ENCODE results near the gene C1QB.
"Not testable (repeated sequence)": the region's sequence is repeated elsewhere in the genome, so short reads cannot be mapped to it uniquely, and the experiment has no call there.

The C1QB gene

DNA sequence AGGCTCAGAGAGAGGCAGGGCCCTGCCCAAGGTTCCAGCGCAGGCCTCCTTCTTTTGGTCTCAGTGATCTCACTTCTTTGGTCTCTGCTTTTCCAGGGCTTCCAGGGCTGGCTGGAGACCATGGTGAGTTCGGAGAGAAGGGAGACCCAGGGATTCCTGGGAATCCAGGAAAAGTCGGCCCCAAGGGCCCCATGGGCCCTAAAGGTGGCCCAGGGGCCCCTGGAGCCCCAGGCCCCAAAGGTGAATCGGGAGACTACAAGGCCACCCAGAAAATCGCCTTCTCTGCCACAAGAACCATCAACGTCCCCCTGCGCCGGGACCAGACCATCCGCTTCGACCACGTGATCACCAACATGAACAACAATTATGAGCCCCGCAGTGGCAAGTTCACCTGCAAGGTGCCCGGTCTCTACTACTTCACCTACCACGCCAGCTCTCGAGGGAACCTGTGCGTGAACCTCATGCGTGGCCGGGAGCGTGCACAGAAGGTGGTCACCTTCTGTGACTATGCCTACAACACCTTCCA, 7.7 kb downstream of the C1QB start:
- Histone ChIP-seq H3K27ac (ENCODE audit: low read depth, low read length) (no peak overlapping the region), H3K4me1 (ENCODE audit: control insufficient read depth in 5 of 5, insufficient read depth in 5 of 5, low read length in 5 of 5) (peaks cover 0 to 4% (median 0%) of the 10 kb centered on the region in 5 donors), H3K27me3 (ENCODE audit: control insufficient read depth in 5 of 5, insufficient read depth in 4 of 5, low read length in 5 of 5) (peaks cover 0 to 4% (median 3%) of the 10 kb centered on the region in 5 donors), H3K9ac (ENCODE audit: low read length in 5 of 5) (no peak overlapping the region), H3K36me3 (ENCODE audit: control insufficient read depth in 5 of 5, insufficient read depth in 5 of 5, low read length in 5 of 5) (peaks cover 0 to 24% (median 0%) of the 10 kb centered on the region in 5 donors), H3K4me3 (ENCODE audit: low read depth in 1 of 5, low read length in 5 of 5) (no peak overlapping the region), H3K9me3 (ENCODE audit: control insufficient read depth in 5 of 5, low read length in 5 of 5) (no peaks in the 10 kb centered on the region)

DNA sequence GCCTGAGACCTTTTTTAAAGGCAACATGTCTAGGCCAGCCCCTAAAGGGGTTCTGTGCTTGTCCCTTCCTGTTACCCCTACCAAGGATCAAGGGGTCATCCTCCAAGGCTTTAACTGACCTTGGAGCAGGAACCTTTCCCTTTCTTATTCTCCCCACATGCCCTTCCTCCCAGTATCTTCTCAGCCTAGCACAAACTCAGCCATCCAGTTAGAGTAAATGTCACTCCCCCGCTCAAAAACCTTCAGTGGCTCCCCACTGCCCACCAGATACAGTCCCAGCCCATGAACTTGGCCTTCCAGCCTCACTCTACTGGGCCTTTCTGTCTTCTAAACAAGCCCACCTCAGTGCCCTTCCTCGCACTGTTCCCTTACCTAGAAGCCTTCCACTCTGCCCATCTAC, 8.8 kb downstream of the C1QB start:
- H3K27ac ChIP-seq (ENCODE audit: low read depth, low read length), result no peak overlapping the region
- no peaks in the 10 kb centered on the region for H3K9me3 ChIP-seq (ENCODE audit: control insufficient read depth in 5 of 5, low read length in 5 of 5)
- peaks cover 0 to 4% (median 0%) of the 10 kb centered on the region in 5 donors for H3K4me1 ChIP-seq (ENCODE audit: control insufficient read depth in 5 of 5, insufficient read depth in 5 of 5, low read length in 5 of 5)
- H3K4me3 ChIP-seq (ENCODE audit: low read depth in 1 of 5, low read length in 5 of 5), result no peak overlapping the region
- peaks cover 0 to 24% (median 0%) of the 10 kb centered on the region in 5 donors for H3K36me3 ChIP-seq (ENCODE audit: control insufficient read depth in 5 of 5, insufficient read depth in 5 of 5, low read length in 5 of 5)
- H3K27me3 ChIP-seq (ENCODE audit: control insufficient read depth in 5 of 5, insufficient read depth in 4 of 5, low read length in 5 of 5), result peaks cover 0 to 5% (median 2%) of the 10 kb centered on the region in 5 donors
- no peak overlapping the region for H3K9ac ChIP-seq (ENCODE audit: low read length in 5 of 5)

DNA sequence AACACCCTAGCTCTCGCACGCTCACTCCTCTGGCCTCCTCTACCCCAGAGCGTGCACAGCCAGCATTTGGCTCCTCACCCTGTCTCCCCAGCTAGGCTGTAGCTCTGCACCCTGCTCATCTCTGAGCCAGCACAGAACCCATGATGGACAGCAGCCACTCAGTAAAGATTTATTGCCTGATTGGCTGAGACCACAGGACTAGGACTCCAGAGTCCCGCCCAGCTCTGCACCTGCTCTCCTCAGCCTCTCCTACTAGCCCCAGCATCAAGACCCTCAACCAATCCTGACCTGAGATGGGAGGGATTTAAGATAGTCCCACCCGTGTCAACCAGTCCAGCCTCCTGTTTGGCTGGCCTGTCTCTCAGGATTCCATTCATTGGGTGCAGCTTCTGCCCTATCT, 9.3 kb downstream of the C1QB start:
- H3K4me3 ChIP-seq (ENCODE audit: low read depth in 1 of 5, low read length in 5 of 5), result no peak overlapping the region
- H3K9me3 ChIP-seq (ENCODE audit: control insufficient read depth in 5 of 5, low read length in 5 of 5), result no peaks in the 10 kb centered on the region
- H3K36me3 ChIP-seq (ENCODE audit: control insufficient read depth in 5 of 5, insufficient read depth in 5 of 5, low read length in 5 of 5), result peaks cover 0 to 24% (median 0%) of the 10 kb centered on the region in 5 donors
- H3K27ac ChIP-seq (ENCODE audit: low read depth, low read length), result no peak overlapping the region
- peaks cover 0 to 4% (median 0%) of the 10 kb centered on the region in 5 donors for H3K4me1 ChIP-seq (ENCODE audit: control insufficient read depth in 5 of 5, insufficient read depth in 5 of 5, low read length in 5 of 5)
- H3K9ac ChIP-seq (ENCODE audit: low read length in 5 of 5), result no peak overlapping the region
- H3K27me3 ChIP-seq (ENCODE audit: control insufficient read depth in 5 of 5, insufficient read depth in 4 of 5, low read length in 5 of 5), result peaks cover 0 to 5% (median 2%) of the 10 kb centered on the region in 5 donors

DNA sequence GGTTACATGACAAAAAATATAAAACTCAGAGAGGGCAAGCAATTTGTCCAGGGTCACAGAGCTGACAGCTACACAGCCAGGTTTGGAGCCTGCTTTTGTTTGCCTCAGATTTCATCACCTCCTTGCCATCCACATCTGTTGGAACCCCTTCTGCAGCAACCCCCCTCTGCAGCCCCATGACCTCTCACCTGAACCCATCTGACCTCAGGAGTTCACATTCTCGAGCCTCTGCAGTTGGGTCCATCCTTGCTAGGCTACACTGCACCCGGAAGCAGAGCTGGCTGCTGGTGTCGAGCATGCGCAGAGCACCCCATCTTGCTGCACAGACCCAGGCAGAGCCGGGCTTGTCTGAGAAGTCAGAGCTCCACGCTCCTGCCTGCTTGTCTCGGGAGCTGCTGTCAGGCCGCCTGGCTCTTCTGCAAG, 10.0 kb downstream of the C1QB start:
- no peak overlapping the region for H3K9ac ChIP-seq (ENCODE audit: low read length in 5 of 5)
- peaks cover 0 to 8% (median 5%) of the 10 kb centered on the region in 5 donors for H3K27me3 ChIP-seq (ENCODE audit: control insufficient read depth in 5 of 5, insufficient read depth in 4 of 5, low read length in 5 of 5)
- H3K36me3 ChIP-seq (ENCODE audit: control insufficient read depth in 5 of 5, insufficient read depth in 5 of 5, low read length in 5 of 5), result peaks cover 0 to 24% (median 0%) of the 10 kb centered on the region in 5 donors
- H3K4me1 ChIP-seq (ENCODE audit: control insufficient read depth in 5 of 5, insufficient read depth in 5 of 5, low read length in 5 of 5), result no peaks in the 10 kb centered on the region
- H3K27ac ChIP-seq (ENCODE audit: low read depth, low read length), result no peak overlapping the region
- H3K4me3 ChIP-seq (ENCODE audit: low read depth in 1 of 5, low read length in 5 of 5), result no peak overlapping the region
- no peaks in the 10 kb centered on the region for H3K9me3 ChIP-seq (ENCODE audit: control insufficient read depth in 5 of 5, low read length in 5 of 5)

DNA sequence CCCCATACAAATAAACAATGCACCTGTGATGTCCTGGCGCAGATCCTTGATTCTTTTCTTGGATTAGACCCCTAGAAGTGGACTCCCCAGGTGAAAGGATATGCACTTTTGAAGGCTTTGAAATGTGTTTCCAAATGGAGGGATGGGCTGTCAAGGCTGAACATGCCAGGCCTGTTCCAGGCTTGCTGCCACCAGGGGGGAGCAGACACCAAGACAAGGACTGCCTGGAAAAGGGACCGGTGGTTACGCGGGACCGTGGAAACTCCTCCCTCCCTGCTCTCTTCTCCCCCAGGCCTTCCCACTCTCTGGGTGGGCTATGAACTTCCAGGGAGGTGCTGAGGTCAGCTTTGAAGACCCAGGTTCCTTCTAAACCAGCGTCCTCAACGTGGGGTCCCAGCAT, 12.7 kb downstream of the C1QB start:
- no peaks in the 10 kb centered on the region for H3K4me1 ChIP-seq (ENCODE audit: control insufficient read depth in 5 of 5, insufficient read depth in 5 of 5, low read length in 5 of 5)
- H3K27ac ChIP-seq (ENCODE audit: low read depth, low read length), result no peak overlapping the region
- peaks cover 0 to 5% (median 0%) of the 10 kb centered on the region in 5 donors for H3K36me3 ChIP-seq (ENCODE audit: control insufficient read depth in 5 of 5, insufficient read depth in 5 of 5, low read length in 5 of 5)
- H3K27me3 ChIP-seq (ENCODE audit: control insufficient read depth in 5 of 5, insufficient read depth in 4 of 5, low read length in 5 of 5), result peaks cover 7 to 11% (median 7%) of the 10 kb centered on the region in 5 donors
- H3K4me3 ChIP-seq (ENCODE audit: low read depth in 1 of 5, low read length in 5 of 5), result no peak overlapping the region
- H3K9ac ChIP-seq (ENCODE audit: low read length in 5 of 5), result no peak overlapping the region
- H3K9me3 ChIP-seq (ENCODE audit: control insufficient read depth in 5 of 5, low read length in 5 of 5), result no peaks in the 10 kb centered on the region

DNA sequence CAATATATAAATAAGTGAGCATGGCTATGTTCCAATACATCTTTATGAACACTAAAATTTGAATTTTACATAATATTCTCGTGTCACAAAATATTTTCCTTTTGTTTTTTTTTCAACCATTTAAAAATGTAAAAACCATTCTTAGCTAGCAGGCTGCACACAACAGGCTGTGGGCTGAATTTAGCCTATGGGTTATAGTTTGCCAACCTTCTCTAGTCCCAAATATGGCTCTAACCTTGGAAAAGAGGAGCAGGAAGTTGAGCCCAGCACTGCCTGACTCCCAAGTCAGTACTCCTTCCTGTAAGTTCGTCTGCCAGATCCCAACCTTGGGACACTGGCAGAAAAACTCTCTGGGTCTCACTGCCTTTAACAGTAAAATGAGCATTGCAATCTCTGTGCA, 13.4 kb downstream of the C1QB start:
- no peaks in the 10 kb centered on the region for H3K9me3 ChIP-seq (ENCODE audit: control insufficient read depth in 5 of 5, low read length in 5 of 5)
- H3K9ac ChIP-seq (ENCODE audit: low read length in 5 of 5), result no peak overlapping the region
- no peak overlapping the region for H3K4me3 ChIP-seq (ENCODE audit: low read depth in 1 of 5, low read length in 5 of 5)
- H3K4me1 ChIP-seq (ENCODE audit: control insufficient read depth in 5 of 5, insufficient read depth in 5 of 5, low read length in 5 of 5), result no peaks in the 10 kb centered on the region
- H3K36me3 ChIP-seq (ENCODE audit: control insufficient read depth in 5 of 5, insufficient read depth in 5 of 5, low read length in 5 of 5), result peaks cover 0 to 1% (median 0%) of the 10 kb centered on the region in 5 donors
- peaks cover 7 to 16% (median 9%) of the 10 kb centered on the region in 5 donors for H3K27me3 ChIP-seq (ENCODE audit: control insufficient read depth in 5 of 5, insufficient read depth in 4 of 5, low read length in 5 of 5)
- no peak overlapping the region for H3K27ac ChIP-seq (ENCODE audit: low read depth, low read length)

DNA sequence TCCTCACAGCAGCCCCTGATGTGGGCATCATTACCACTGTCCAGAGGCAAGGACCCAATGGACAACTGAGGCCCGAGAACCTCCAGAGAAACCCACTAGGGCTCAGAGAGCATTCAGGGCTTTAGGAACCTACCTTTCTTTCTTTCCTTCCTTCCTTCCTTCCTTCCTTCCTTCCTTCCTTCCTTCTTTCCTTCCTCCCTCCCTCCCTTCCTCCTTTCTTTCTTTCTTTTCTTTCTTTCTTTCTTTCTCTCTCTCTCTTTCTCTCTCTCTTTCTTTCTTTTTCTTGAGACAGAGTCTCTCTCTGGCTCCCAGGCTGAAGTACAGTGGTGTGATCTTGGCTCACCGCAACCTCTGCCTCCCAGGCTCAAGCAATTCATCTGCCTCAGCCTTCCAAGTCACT, 15.8 kb downstream of the C1QB start:
- not testable (repeated sequence) for H3K4me3 ChIP-seq (ENCODE audit: low read depth in 1 of 5, low read length in 5 of 5); H3K36me3 ChIP-seq (ENCODE audit: control insufficient read depth in 5 of 5, insufficient read depth in 5 of 5, low read length in 5 of 5); H3K9ac ChIP-seq (ENCODE audit: low read length in 5 of 5); H3K4me1 ChIP-seq (ENCODE audit: control insufficient read depth in 5 of 5, insufficient read depth in 5 of 5, low read length in 5 of 5); H3K27ac ChIP-seq (ENCODE audit: low read depth, low read length); H3K9me3 ChIP-seq (ENCODE audit: control insufficient read depth in 5 of 5, low read length in 5 of 5)
- peaks cover 7 to 36% (median 26%) of the 10 kb centered on the region in 5 donors for H3K27me3 ChIP-seq (ENCODE audit: control insufficient read depth in 5 of 5, insufficient read depth in 4 of 5, low read length in 5 of 5)

DNA sequence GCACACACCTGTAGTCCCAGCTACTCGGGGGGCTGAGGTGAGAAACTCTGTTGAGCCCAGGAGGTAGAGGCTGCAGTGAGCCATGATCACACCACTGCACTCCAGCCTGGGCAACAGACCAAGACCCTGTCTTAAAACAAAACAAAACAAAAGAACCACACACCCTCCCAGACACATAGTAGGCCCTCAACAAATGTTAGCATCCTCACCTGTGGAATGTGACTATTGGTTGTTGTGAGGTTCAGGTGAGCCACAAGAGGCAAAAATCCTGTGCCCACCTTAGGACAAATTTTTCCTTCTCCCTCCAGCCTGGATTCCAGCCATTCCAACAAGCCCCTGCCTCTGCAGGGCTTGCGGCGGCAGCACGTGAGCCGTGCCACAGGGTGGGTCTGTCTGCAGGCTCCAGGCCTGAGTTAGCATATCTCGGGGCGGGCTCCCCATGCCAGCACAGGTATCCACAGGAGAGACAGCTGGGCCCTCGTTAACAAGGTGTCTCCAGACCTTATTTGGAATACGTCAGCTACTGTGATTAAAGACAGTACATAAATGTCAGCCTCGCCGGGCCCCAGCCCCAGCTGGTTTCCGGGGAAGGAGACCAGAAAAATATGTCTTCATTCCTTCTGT, 17.4 kb downstream of the C1QB start:
- H3K9ac ChIP-seq (ENCODE audit: low read length in 5 of 5), result no peak overlapping the region
- no peaks in the 10 kb centered on the region for H3K4me1 ChIP-seq (ENCODE audit: control insufficient read depth in 5 of 5, insufficient read depth in 5 of 5, low read length in 5 of 5)
- H3K27ac ChIP-seq (ENCODE audit: low read depth, low read length), result no peak overlapping the region
- H3K27me3 ChIP-seq (ENCODE audit: control insufficient read depth in 5 of 5, insufficient read depth in 4 of 5, low read length in 5 of 5), result peaks cover 7 to 34% (median 29%) of the 10 kb centered on the region in 5 donors
- H3K9me3 ChIP-seq (ENCODE audit: control insufficient read depth in 5 of 5, low read length in 5 of 5), result no peaks in the 10 kb centered on the region
- H3K36me3 ChIP-seq (ENCODE audit: control insufficient read depth in 5 of 5, insufficient read depth in 5 of 5, low read length in 5 of 5), result no peaks in the 10 kb centered on the region
- no peak overlapping the region for H3K4me3 ChIP-seq (ENCODE audit: low read depth in 1 of 5, low read length in 5 of 5)

DNA sequence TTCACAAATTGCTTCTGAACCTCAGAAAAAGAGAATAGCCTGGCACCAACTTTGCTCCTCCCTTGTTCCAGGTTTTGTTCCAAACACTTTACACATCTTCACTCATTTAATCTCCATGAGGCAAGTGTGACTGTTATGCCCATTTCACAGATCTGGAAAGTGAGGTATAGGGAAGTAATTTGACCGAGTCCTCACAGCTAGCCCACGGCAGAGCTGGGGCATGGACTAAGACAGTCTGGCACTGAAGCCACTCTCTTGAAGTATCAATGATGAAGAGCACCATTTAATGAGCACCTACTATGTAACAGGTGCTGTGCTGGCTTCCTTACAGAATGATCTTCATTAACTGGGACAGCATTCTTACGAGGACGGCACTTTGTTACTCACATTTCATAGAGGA, 19.0 kb downstream of the C1QB start:
- no peak overlapping the region for H3K9ac ChIP-seq (ENCODE audit: low read length in 5 of 5)
- no peaks in the 10 kb centered on the region for H3K36me3 ChIP-seq (ENCODE audit: control insufficient read depth in 5 of 5, insufficient read depth in 5 of 5, low read length in 5 of 5)
- no peak overlapping the region for H3K27ac ChIP-seq (ENCODE audit: low read depth, low read length)
- H3K4me3 ChIP-seq (ENCODE audit: low read depth in 1 of 5, low read length in 5 of 5), result no peak overlapping the region
- no peaks in the 10 kb centered on the region for H3K4me1 ChIP-seq (ENCODE audit: control insufficient read depth in 5 of 5, insufficient read depth in 5 of 5, low read length in 5 of 5)
- peaks cover 7 to 32% (median 31%) of the 10 kb centered on the region in 5 donors for H3K27me3 ChIP-seq (ENCODE audit: control insufficient read depth in 5 of 5, insufficient read depth in 4 of 5, low read length in 5 of 5)
- no peaks in the 10 kb centered on the region for H3K9me3 ChIP-seq (ENCODE audit: control insufficient read depth in 5 of 5, low read length in 5 of 5)

DNA sequence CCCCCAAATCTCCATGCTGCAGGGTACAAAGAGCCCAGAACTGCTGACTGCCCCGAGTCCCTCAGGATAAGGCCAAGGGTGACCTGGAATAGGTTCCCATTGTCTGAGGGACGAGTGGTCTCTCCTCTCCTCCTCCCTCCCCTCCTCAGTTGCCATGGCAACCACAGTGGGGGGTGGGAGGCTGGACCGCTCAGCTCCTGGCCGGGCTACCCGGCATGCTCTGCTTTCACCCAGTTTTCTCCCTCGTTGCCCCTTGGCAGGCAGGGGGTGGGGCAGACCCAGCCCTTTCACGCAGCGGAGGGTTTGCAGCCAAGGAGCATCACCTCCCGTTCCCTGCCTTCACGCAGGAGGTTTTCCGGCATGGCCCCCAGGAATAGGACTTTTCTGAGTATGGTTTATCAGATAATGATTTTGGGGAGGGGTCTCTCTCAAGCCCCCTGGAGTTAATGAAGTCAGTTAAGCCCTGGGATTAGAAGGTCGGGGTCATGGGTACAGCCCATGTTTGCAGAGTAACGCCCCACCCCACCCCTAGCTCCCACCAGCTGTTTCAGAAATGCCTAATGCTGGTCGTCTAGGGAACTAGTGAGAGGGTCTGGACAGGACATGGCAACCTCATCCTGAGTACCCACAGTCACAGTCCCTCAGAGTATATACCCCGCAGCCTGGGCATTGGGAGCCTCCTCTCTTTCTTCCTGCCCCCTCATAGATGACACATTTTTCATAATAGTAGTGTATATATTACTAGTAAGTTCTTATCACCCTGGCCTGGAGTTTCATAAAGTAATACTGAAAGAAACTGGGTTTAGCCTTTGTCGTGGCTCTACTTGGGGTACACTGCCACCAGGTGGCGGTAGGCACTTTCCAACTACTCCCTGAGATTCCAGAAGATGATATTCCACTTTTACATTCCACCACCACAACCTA, 20.7 kb downstream of the C1QB start:
- no peak overlapping the region for H3K27ac ChIP-seq (ENCODE audit: low read depth, low read length)
- no peak overlapping the region for H3K4me3 ChIP-seq (ENCODE audit: low read depth in 1 of 5, low read length in 5 of 5)
- H3K4me1 ChIP-seq (ENCODE audit: control insufficient read depth in 5 of 5, insufficient read depth in 5 of 5, low read length in 5 of 5), result no peaks in the 10 kb centered on the region
- peaks cover 7 to 32% (median 28%) of the 10 kb centered on the region in 5 donors for H3K27me3 ChIP-seq (ENCODE audit: control insufficient read depth in 5 of 5, insufficient read depth in 4 of 5, low read length in 5 of 5)
- no peak overlapping the region for H3K9ac ChIP-seq (ENCODE audit: low read length in 5 of 5)
- H3K36me3 ChIP-seq (ENCODE audit: control insufficient read depth in 5 of 5, insufficient read depth in 5 of 5, low read length in 5 of 5), result no peaks in the 10 kb centered on the region
- no peaks in the 10 kb centered on the region for H3K9me3 ChIP-seq (ENCODE audit: control insufficient read depth in 5 of 5, low read length in 5 of 5)
